IMR-90 (cell line): ENCODE data around the gene SNX32. TPM values are rescaled to one million over a fixed set of nuclear protein-coding genes. Genes with fewer than 3 reads are reported as not detected.

Experiments used
- ATAC-seq: fragments of 200-7000 bp; cut with Tn5 transposase; 2 replicates; pipeline ENCODE4 v1.9.1; 2020; ENCODE audit warnings: low read depth, mild to moderate bottlenecking, moderate library complexity
- BruUV-seq: library from RNA; stranded (reverse); fragments of 400-500 nt; replicated peaks from 2 replicates; lab custom pipeline; 2021; lab: Mats Ljungman, UMichigan
- CTCF ChIA-PET: fragments of 300-600 bp; formaldehyde crosslinking; extraction: SDS; loops from one replicate; lab custom pipeline; 2021; ENCODE audit warnings: antibody characterized with exemption; lab: Yijun Ruan, JAX
- POLR2A ChIA-PET: fragments of 300-600 bp; sonication (Branson Sonifier 250); formaldehyde crosslinking; loops from one replicate; lab custom pipeline; 2022; ENCODE audit warnings: antibody characterized with exemption; ENCODE audit not compliant: unreplicated experiment; lab: Charles Lee
- DNase-seq: peaks from one replicate; pipeline ENCODE4 v3.0.0; 2013
- H2AFZ ChIP-seq: replicated peaks from 2 replicates; pipeline ENCODE3; 2013; ENCODE audit warnings: low read length, mild to moderate bottlenecking; ENCODE audit not compliant: poor library complexity
- H2AK5ac ChIP-seq: 2 replicates; pipeline ENCODE4 v1.6.1; 2013; ENCODE audit warnings: low read depth, low read length, inconsistent platforms
- H2AK9ac ChIP-seq: replicated peaks from 2 replicates; pipeline ENCODE3; 2013; ENCODE audit warnings: mild to moderate bottlenecking, low read depth, low read length, moderate library complexity; ENCODE audit not compliant: poor library complexity
- H2BK120ac ChIP-seq: 2 replicates; pipeline ENCODE4 v1.6.1; 2013; ENCODE audit warnings: low read depth, low read length, inconsistent platforms
- H2BK15ac ChIP-seq: 3 replicates; pipeline ENCODE4 v1.6.1; 2013; ENCODE audit warnings: low read depth, low read length, inconsistent platforms
- H2BK20ac ChIP-seq: 2 replicates; pipeline ENCODE4 v1.6.1; 2013; ENCODE audit warnings: low read depth, mild to moderate bottlenecking, inconsistent platforms, low read length, moderate library complexity
- H2BK5ac ChIP-seq: 2 replicates; pipeline ENCODE4 v1.6.1; 2013; ENCODE audit warnings: mild to moderate bottlenecking, low read depth, low read length, inconsistent platforms; ENCODE audit not compliant: poor library complexity, severe bottlenecking
- H3K14ac ChIP-seq: replicated peaks from 2 replicates; pipeline ENCODE4 v1.6.1; 2013; ENCODE audit warnings: low read depth, low read length, inconsistent platforms
- H3K18ac ChIP-seq: 2 replicates; pipeline ENCODE4 v1.6.1; 2013; ENCODE audit warnings: low read depth, low read length, control low read depth
- H3K23ac ChIP-seq: 2 replicates; pipeline ENCODE4 v1.6.1; 2013; ENCODE audit warnings: low read depth, low read length, inconsistent platforms
- H3K27ac ChIP-seq: 2 replicates; pipeline ENCODE4 v1.5.1; 2013; ENCODE audit warnings: mild to moderate bottlenecking, control low read depth, low read length; ENCODE audit not compliant: insufficient read depth
- H3K27me3 ChIP-seq: 2 replicates; pipeline ENCODE4 v1.6.1; 2013; ENCODE audit warnings: low read length; ENCODE audit not compliant: control insufficient read depth, insufficient read depth
- H3K36me3 ChIP-seq: 2 replicates; pipeline ENCODE4 v1.6.1; 2013; ENCODE audit warnings: low read length, mixed read lengths; ENCODE audit not compliant: control insufficient read depth, insufficient read depth
- H3K4ac ChIP-seq: 2 replicates; pipeline ENCODE4 v1.6.1; 2013; ENCODE audit warnings: low read depth, low read length, inconsistent platforms
- H3K4me1 ChIP-seq: 2 replicates; pipeline ENCODE4 v1.6.1; 2013; ENCODE audit warnings: low read length, mixed read lengths; ENCODE audit not compliant: control insufficient read depth, insufficient read depth
- H3K4me2 ChIP-seq: 2 replicates; pipeline ENCODE4 v1.6.1; 2013; ENCODE audit warnings: low read depth, mild to moderate bottlenecking, control low read depth, low read length, moderate library complexity
- H3K4me3 ChIP-seq: 2 replicates; pipeline ENCODE4 v1.5.1; 2013; ENCODE audit warnings: low read depth, mild to moderate bottlenecking, control low read depth, low read length, moderate library complexity; ENCODE audit not compliant: insufficient read depth
- H3K56ac ChIP-seq: 2 replicates; pipeline ENCODE4 v1.6.1; 2013; ENCODE audit warnings: low read length, inconsistent platforms; ENCODE audit not compliant: insufficient read depth; ENCODE audit errors: extremely low read depth
- H3K79me1 ChIP-seq, 2 experiments: 2 replicates each; pipeline ENCODE4 v1.6.1; 2013; ENCODE audit warnings: low read length in 2 of 2, inconsistent platforms in 1 of 2, low read depth in 1 of 2
- H3K9ac ChIP-seq: 2 replicates; pipeline ENCODE4 v1.6.1; 2013; ENCODE audit warnings: low read depth, low read length, control low read depth
- H3K9me1 ChIP-seq: 2 replicates; pipeline ENCODE4 v1.6.1; 2013; ENCODE audit warnings: low read length, inconsistent platforms; ENCODE audit not compliant: insufficient read depth
- H3K9me3 ChIP-seq: 2 replicates; pipeline ENCODE4 v1.6.1; 2013; ENCODE audit warnings: low read length; ENCODE audit not compliant: control insufficient read depth, insufficient read depth
- H4K20me1 ChIP-seq: 2 replicates; pipeline ENCODE4 v1.6.1; 2013; ENCODE audit warnings: low read length, inconsistent platforms; ENCODE audit not compliant: insufficient read depth
- H4K5ac ChIP-seq: 2 replicates; pipeline ENCODE4 v1.6.1; 2013; ENCODE audit warnings: mild to moderate bottlenecking, low read depth, low read length, control low read depth
- H4K8ac ChIP-seq, 2 experiments: 2 replicates each; pipeline ENCODE4 v1.6.1; 2013; ENCODE audit warnings: low read depth in 2 of 2, low read length in 2 of 2, control low read depth in 1 of 2, inconsistent platforms in 1 of 2
- H4K91ac ChIP-seq: 2 replicates; pipeline ENCODE4 v1.6.1; 2013; ENCODE audit warnings: low read depth, low read length, inconsistent platforms; ENCODE audit not compliant: insufficient read depth
- BHLHE40 ChIP-seq: fragments of 150-350 bp; IDR thresholded peaks from 2 replicates; pipeline ENCODE4 v1.6.1; 2016; ENCODE audit warnings: mild to moderate bottlenecking, low read depth, low read length
- CEBPB ChIP-seq: IDR thresholded peaks from 2 replicates; pipeline ENCODE4 v1.6.1; 2012; ENCODE audit warnings: low read depth, low read length, improper control_type of control experiment
- CTCF ChIP-seq: conservative IDR thresholded peaks from 2 replicates; pipeline ENCODE4 v1.5.1; 2012; ENCODE audit warnings: mild to moderate bottlenecking, low read depth, low read length, improper control_type of control experiment
- ELK1 ChIP-seq: fragments of 150-350 bp; IDR thresholded peaks from 2 replicates; pipeline ENCODE4 v1.6.1; 2016; ENCODE audit warnings: low read depth, mild to moderate bottlenecking, low read length, moderate library complexity, borderline replicate concordance
- FOS ChIP-seq: fragments of 150-350 bp; IDR thresholded peaks from 2 replicates; pipeline ENCODE4 v1.6.1; 2016; ENCODE audit warnings: low read depth, low read length
- MAFK ChIP-seq: IDR thresholded peaks from 2 replicates; pipeline ENCODE4 v1.6.1; 2012; ENCODE audit warnings: low read depth, low read length, improper control_type of control experiment
- MAZ ChIP-seq: IDR thresholded peaks from 2 replicates; pipeline ENCODE4 v1.6.1; 2012; ENCODE audit warnings: low read depth, mild to moderate bottlenecking, low read length, improper control_type of control experiment, moderate library complexity, borderline replicate concordance
- MXI1 ChIP-seq: IDR thresholded peaks from 2 replicates; pipeline ENCODE4 v1.6.1; 2012; ENCODE audit warnings: low read depth, mild to moderate bottlenecking, low read length, moderate library complexity, borderline replicate concordance
- NFE2L2 ChIP-seq: fragments of 150-350 bp; IDR thresholded peaks from 2 replicates; pipeline ENCODE4 v1.6.1; 2016; ENCODE audit warnings: low read depth, mild to moderate bottlenecking, low read length
- POLR2A ChIP-seq: IDR thresholded peaks from 2 replicates; pipeline ENCODE4 v1.6.1; 2012; ENCODE audit warnings: mild to moderate bottlenecking, low read depth, low read length
- RAD21 ChIP-seq: IDR thresholded peaks from 2 replicates; pipeline ENCODE4 v1.6.1; 2012; ENCODE audit warnings: low read length, improper control_type of control experiment
- RCOR1 ChIP-seq: IDR thresholded peaks from 2 replicates; pipeline ENCODE4 v1.6.1; 2012; ENCODE audit warnings: mild to moderate bottlenecking, low read length, improper control_type of control experiment; ENCODE audit not compliant: insufficient replicate concordance
- RFX5 ChIP-seq: IDR thresholded peaks from 2 replicates; pipeline ENCODE4 v1.8.0; 2012; ENCODE audit warnings: low read depth, mild to moderate bottlenecking, low read length, moderate library complexity
- SMC3 ChIP-seq: fragments of 150-350 bp; IDR thresholded peaks from 2 replicates; pipeline ENCODE4 v1.6.1; 2016; ENCODE audit warnings: low read depth, mild to moderate bottlenecking, antibody characterized with exemption, low read length, moderate library complexity
- USF2 ChIP-seq: fragments of 150-350 bp; IDR thresholded peaks from 2 replicates; pipeline ENCODE4 v1.6.1; 2017; ENCODE audit warnings: mild to moderate bottlenecking, antibody characterized with exemption, low read length, low read depth
- WGBS, 2 experiments: methylation state at CpG; one replicate each; pipeline versions ENCODE4 v1.1.5 to v1.1.7; 2013; ENCODE audit warnings: missing lambda C conversion rate in 2 of 2; ENCODE audit not compliant: insufficient read length in 1 of 2; ENCODE audit errors: extremely low coverage in 2 of 2; 5-methylcytosine and 5-hydroxymethylcytosine counted together
- dilution Hi-C: fragments of 300-500 bp; cut with HindIII; formaldehyde crosslinking; loops from one replicate; pipeline ENCODE4 v1.14.3; 2018; ENCODE audit warnings: low sequenced_read_pairs; ENCODE audit not compliant: unreplicated experiment
- in situ Hi-C: fragments of 300-500 bp; cut with MboI; formaldehyde crosslinking; loops from 3 replicates; pipeline ENCODE4 v1.14.3; 2019; ENCODE audit warnings: low sequenced_read_pairs, inconsistent platforms, mixed read lengths
- intact Hi-C: fragments of 100-400 bp; cut with micrococcal nuclease; formaldehyde crosslinking; loops from 2 replicates; pipeline ENCODE4 v1.10.0; 2022
- polyA plus RNA-seq, 3 experiments: library from polyadenylated mRNA; depleted of rRNA; stranded (reverse); fragments of >200 nt; gene quantifications; 2 replicates each; pipeline ENCODE4 v1.2.3, GENCODE V29; 2012; ENCODE audit warnings: low replicate concordance in 1 of 3
- total RNA-seq: library from RNA; depleted of rRNA; stranded (reverse); fragments of >200 nt; gene quantifications from 2 replicates; pipeline ENCODE4 v1.2.3, GENCODE V29; 2012

The SNX32 gene
- total and polyA plus RNA-seq, 2 of the 4 experiments (the other 2 are of a cell fraction): 0.36 to 0.79 TPM

- Histone ChIP-seq H3K23ac (0 out of 2 replicates have a peak overlapping the region, but pooled peaks have one; percentile 41), H2BK20ac (no peak overlapping the region), H4K8ac (peak overlapping the region in 1 of 2 experiments; percentile 46; a peak in 1 of 4 replicates), H3K4me2 (peak overlapping the region; percentile 57), H4K5ac (peak overlapping the region; percentile 45), H2BK15ac (no peak overlapping the region), H3K4me3 (peak overlapping the region; percentile 89), H3K9me1 (peaks cover 29% of the 10 kb centered on the region), H4K20me1 (peaks cover 58% of the 10 kb centered on the region), H2BK120ac (no peak overlapping the region), H3K4ac (peak overlapping the region; percentile 89), H3K36me3 (peaks cover 50% of the 10 kb centered on the region), H3K18ac (peak overlapping the region; percentile 19; the same call in 1 of the 2 replicates), H3K4me1 (peaks cover 11% of the 10 kb centered on the region), H2AK9ac (peak overlapping the region; percentile 100), H2BK5ac (peak overlapping the region; percentile 81), H4K91ac (peak overlapping the region; percentile 80; the same call in 1 of the 2 replicates), H3K14ac (peak overlapping the region; percentile 93), H2AFZ (peak overlapping the region; percentile 51), H3K27me3 (no peaks in the 10 kb centered on the region), H3K27ac (peak overlapping the region; percentile 93), H3K56ac (peak overlapping the region; percentile 29), H3K9me3 (no peaks in the 10 kb centered on the region), H2AK5ac (peak overlapping the region; percentile 81; the same call in 1 of the 2 replicates), H3K79me1 (peaks cover 25 to 70% of the 10 kb centered on the region in 2 experiments), H3K9ac (peak overlapping the region; percentile 77)
- in situ Hi-C loops (no loop called here), dilution Hi-C loops (no loop called here), intact Hi-C loops (loop anchor here (1.0 kb wide), 1 partner anchor 31 kb away; the partner anchor contains the start of gene FIBP)
- TF ChIP-seq USF2 (no peak), ELK1 (no peak), MXI1 (no peak), CEBPB (no peak), FOS (no peak), MAZ (no peak), RFX5 (no peak), RAD21 (no peak), BHLHE40 (no peak), RCOR1 (no peak), POLR2A (no peak), MAFK (no peak), SMC3 (no peak), NFE2L2 (no peak), CTCF (no peak)
- DNase-seq: no peak
- no peak for ATAC-seq
- WGBS, 2 experiments: 0% methylated on average over 14 of the region's 49 CpGs; no CpG with 5 or more reads in 1 of the 2 experiments
- CTCF ChIA-PET: interaction anchor here (1.0 kb wide), 1 partner anchor 40 kb away, joined by 3 read pairs; no protein-coding TSS in a partner anchor
- POLR2A ChIA-PET: interaction anchor here (1.0 kb wide), 1 partner anchor 9 kb away, joined by 3 read pairs; no protein-coding TSS in a partner anchor
- BruUV-seq: no TSS peak
Observed at GRCh38 chr11:65857500-65857852, 23.7 kb downstream of the SNX32 start.
